ENCODE results near the gene BNIP1.

GRCh38 chr5:173140769-173141168 lies 3.6 kb upstream of the BNIP1 start:
- TF ChIP-seq CTCF (IDR thresholded peaks at IDR 0.05; ENCODE audit: low read depth, low read length, poor library complexity, severe bottlenecking) (no peak), EZH2phosphoT487 (IDR thresholded peaks at IDR 0.05; ENCODE audit: borderline replicate concordance, low read length) (no peak)
